ENCODE data around the gene PIPOX. TPM values are rescaled to one million over a fixed set of nuclear protein-coding genes. Genes with fewer than 3 reads are reported as not detected.

PIPOX gene
- total RNA-seq, 4 donors from 2014 or later: 1.2 to 15.3 (median 1.6) TPM; not detected in 1

GRCh38 chr17:29074488-29074887, 31.5 kb downstream of the PIPOX start:
- Histone ChIP-seq H3K36me3 (peaks cover 0 to 5% (median under 1%) of the 10 kb centered on the region in 4 donors), H3K27ac (no peak overlapping the region), H3K4me1 (no peaks in the 10 kb centered on the region), H3K27me3 (no peaks in the 10 kb centered on the region), H3K9me3 (no peaks in the 10 kb centered on the region), H3K4me3 (no peak overlapping the region)
- in situ Hi-C loops (cut with MboI; ENCODE audit: low pct_ligation_motif_present in 1 of 4, low pct_unique_long_range_greater_than_20kb in 1 of 4, low sequenced_read_pairs in 3 of 4): no loop called here
- 90% methylated on average over 12 of the region's 12 CpGs; no CpG with 5 or more reads in 1 of the 2 donors for WGBS, 2 donors (ENCODE audit: low coverage in 1 of 2)
- intact Hi-C loops (cut with DNase I; ENCODE audit: low total_unique reads): no loop called here
- DNase-seq: no peak
- TF ChIP-seq CTCF (IDR thresholded peaks at IDR 0.05) (no peak), EP300 (IDR thresholded peaks at IDR 0.05; ENCODE audit: low read depth) (no peak), POLR2AphosphoS5 (IDR thresholded peaks at IDR 0.05) (no peak), POLR2A (IDR thresholded peaks at IDR 0.05) (no peak)

- Histone ChIP-seq H3K27ac (no peak overlapping the region), H3K27me3 (no peaks in the 10 kb centered on the region), H3K9me3 (no peaks in the 10 kb centered on the region), H3K36me3 (peaks cover 0 to 15% (median 5%) of the 10 kb centered on the region in 4 donors), H3K4me1 (no peaks in the 10 kb centered on the region), H3K4me3 (no peak overlapping the region)
- DNase-seq: no peak
- in situ Hi-C loops (cut with MboI; ENCODE audit: low pct_ligation_motif_present in 1 of 4, low pct_unique_long_range_greater_than_20kb in 1 of 4, low sequenced_read_pairs in 3 of 4) (no loop called here), intact Hi-C loops (cut with DNase I; ENCODE audit: low total_unique reads) (no loop called here)
- 71 to 89% methylated on average over 1 to 6 of the region's 6 CpGs for WGBS, 2 donors (ENCODE audit: low coverage in 1 of 2)
- TF ChIP-seq POLR2A (IDR thresholded peaks at IDR 0.05) (no peak), CTCF (IDR thresholded peaks at IDR 0.05) (no peak), EP300 (IDR thresholded peaks at IDR 0.05; ENCODE audit: low read depth) (no peak), POLR2AphosphoS5 (IDR thresholded peaks at IDR 0.05) (no peak)
These were observed 33.1 kb downstream of the PIPOX start for GRCh38 chr17:29076087-29076486.

GRCh38 chr17:29076722-29077121, 33.8 kb downstream of the PIPOX start:
- DNase-seq: no peak
- no peaks in the 10 kb centered on the region for H3K4me1 ChIP-seq
- no peaks in the 10 kb centered on the region for H3K9me3 ChIP-seq
- H3K27me3 ChIP-seq: no peaks in the 10 kb centered on the region
- in situ Hi-C loops (cut with MboI; ENCODE audit: low pct_ligation_motif_present in 1 of 4, low pct_unique_long_range_greater_than_20kb in 1 of 4, low sequenced_read_pairs in 3 of 4) (no loop called here), intact Hi-C loops (cut with DNase I; ENCODE audit: low total_unique reads) (no loop called here)
- no peak for TF ChIP-seq POLR2A (IDR thresholded peaks at IDR 0.05)
- no peak for TF ChIP-seq EP300 (IDR thresholded peaks at IDR 0.05; ENCODE audit: low read depth)
- TF ChIP-seq CTCF (IDR thresholded peaks at IDR 0.05): no peak
- TF ChIP-seq POLR2AphosphoS5 (IDR thresholded peaks at IDR 0.05): no peak
- 85 to 86% methylated on average over 6 to 7 of the region's 7 CpGs for WGBS, 2 donors (ENCODE audit: low coverage in 1 of 2)
- no peak overlapping the region for H3K27ac ChIP-seq
- peaks cover 0 to 15% (median 5%) of the 10 kb centered on the region in 4 donors for H3K36me3 ChIP-seq
- no peak overlapping the region for H3K4me3 ChIP-seq

- TF ChIP-seq POLR2A (IDR thresholded peaks at IDR 0.05) (no peak), CTCF (IDR thresholded peaks at IDR 0.05) (no peak), POLR2AphosphoS5 (IDR thresholded peaks at IDR 0.05) (no peak), EP300 (IDR thresholded peaks at IDR 0.05; ENCODE audit: low read depth) (no peak)
- Histone ChIP-seq H3K4me1 (no peaks in the 10 kb centered on the region), H3K36me3 (peaks cover 0 to 15% (median 5%) of the 10 kb centered on the region in 4 donors), H3K9me3 (no peaks in the 10 kb centered on the region), H3K27me3 (no peaks in the 10 kb centered on the region), H3K27ac (no peak overlapping the region), H3K4me3 (no peak overlapping the region)
- in situ Hi-C loops (cut with MboI; ENCODE audit: low pct_ligation_motif_present in 1 of 4, low pct_unique_long_range_greater_than_20kb in 1 of 4, low sequenced_read_pairs in 3 of 4) (no loop called here), intact Hi-C loops (cut with DNase I; ENCODE audit: low total_unique reads) (no loop called here)
- WGBS, 2 donors (ENCODE audit: low coverage in 1 of 2): 92 to 100% methylated on average over 2 to 7 of the region's 7 CpGs
- no peak for DNase-seq
These were observed 34.4 kb downstream of the PIPOX start for GRCh38 chr17:29077320-29077719.
